Measurements from ENCODE around the gene SLC13A3. TPM values are rescaled to one million over a fixed set of nuclear protein-coding genes. Genes with fewer than 3 reads are reported as not detected.
A peak's percentile ranks its signal among the peaks of the same experiment; 100 is the strongest.

Gene SLC13A3
- total RNA-seq, 1 donor from 2014 or later, result 7.4 TPM

DNA sequence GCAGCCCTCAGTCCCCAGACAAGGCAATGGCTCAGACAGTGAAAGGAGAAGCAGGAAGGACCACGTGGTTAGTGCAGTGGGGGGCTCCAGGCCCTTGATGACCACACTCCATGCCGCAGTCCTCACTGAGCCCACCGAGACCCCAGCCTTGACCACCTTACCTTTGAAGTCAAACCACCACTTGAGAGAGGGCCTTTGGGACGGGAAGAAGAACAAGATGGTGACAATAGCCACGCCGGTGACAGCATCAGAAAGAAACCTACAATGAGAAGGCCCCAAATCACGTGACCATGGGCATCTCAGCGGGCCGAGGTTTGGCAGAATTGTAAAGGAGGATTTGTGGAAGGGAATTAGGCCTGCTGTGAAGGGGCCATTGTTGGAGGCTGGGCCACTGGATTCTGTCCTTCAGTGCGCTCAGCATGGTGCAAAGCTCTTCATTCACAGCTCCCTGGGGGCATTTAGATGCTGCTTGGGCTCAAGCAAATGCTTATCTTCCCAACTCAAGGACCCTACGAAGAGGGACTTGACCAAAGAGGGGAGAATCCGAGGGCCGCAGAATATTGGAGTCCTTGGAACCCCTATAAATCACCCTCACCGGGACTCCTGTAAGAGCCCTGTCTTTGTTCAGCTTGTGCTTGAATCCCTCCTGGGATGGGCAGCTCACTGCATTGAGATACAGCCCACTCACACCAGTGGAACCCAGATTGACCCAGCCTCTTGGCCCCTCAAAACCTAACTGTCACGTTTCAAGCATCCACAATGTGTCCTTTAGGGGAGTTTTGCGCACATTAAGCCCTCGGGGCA lies 67.6 kb downstream of the SLC13A3 start:
- Histone ChIP-seq H2AFZ (replicated peaks) (no peak overlapping the region), H3K79me2 (ENCODE audit: low read depth) (no peaks in the 10 kb centered on the region), H3K27me3 (no peaks in the 10 kb centered on the region), H3K9ac (no peak overlapping the region), H3K4me3 (peak overlapping the region; percentile 35), H4K20me1 (ENCODE audit: low read depth) (no peaks in the 10 kb centered on the region), H3K4me1 (peaks cover 36% of the 10 kb centered on the region), H3K4me2 (peak overlapping the region; percentile 81), H3K36me3 (no peaks in the 10 kb centered on the region), H3K27ac (peak overlapping the region; percentile 70), H3K9me3 (ENCODE audit: low read depth) (no peaks in the 10 kb centered on the region), H3F3A (ENCODE audit: low read depth) (peaks cover 31% of the 10 kb centered on the region)
- Mint-ChIP-seq H3K27ac (peak overlapping the region; percentile 67), H3K4me1 (peaks cover 18% of the 10 kb centered on the region), H3K27me3 (ENCODE audit: insufficient read depth, low read depth) (peaks cover 5% of the 10 kb centered on the region), H3K36me3 (peaks cover 7% of the 10 kb centered on the region), H3K4me3 (peak overlapping the region; percentile 4), H3K9me3 (peaks cover 12% of the 10 kb centered on the region)
- peak; percentile 96 for DNase-seq (ENCODE audit: low spot score)
- TF ChIP-seq EZH2 (IDR thresholded peaks at IDR 0.05) (no peak), EZH2phosphoT487 (IDR thresholded peaks at IDR 0.05) (peak; percentile 59), CTCF (IDR thresholded peaks at IDR 0.05) (no peak)

- Histone ChIP-seq H3K9me3 (ENCODE audit: low read depth) (no peaks in the 10 kb centered on the region), H2AFZ (replicated peaks) (no peak overlapping the region), H3K4me3 (no peak overlapping the region), H3K9ac (no peak overlapping the region), H3K36me3 (no peaks in the 10 kb centered on the region), H3K27ac (peak overlapping the region; percentile 70), H3K4me1 (peaks cover 36% of the 10 kb centered on the region), H4K20me1 (ENCODE audit: low read depth) (no peaks in the 10 kb centered on the region), H3K79me2 (ENCODE audit: low read depth) (no peaks in the 10 kb centered on the region), H3F3A (ENCODE audit: low read depth) (peaks cover 31% of the 10 kb centered on the region), H3K4me2 (peak overlapping the region; percentile 81), H3K27me3 (no peaks in the 10 kb centered on the region)
- peak overlapping the region; percentile 70 for H3K27ac Mint-ChIP-seq
- no peak overlapping the region for H3K4me3 Mint-ChIP-seq
- TF ChIP-seq CTCF (IDR thresholded peaks at IDR 0.05) (no peak), EZH2phosphoT487 (IDR thresholded peaks at IDR 0.05) (no peak), EZH2 (IDR thresholded peaks at IDR 0.05) (no peak)
- H3K27me3 Mint-ChIP-seq (ENCODE audit: insufficient read depth, low read depth), result peaks cover 5% of the 10 kb centered on the region
- H3K4me1 Mint-ChIP-seq, result peaks cover 18% of the 10 kb centered on the region
- DNase-seq (ENCODE audit: low spot score), result no peak
- peaks cover 7% of the 10 kb centered on the region for H3K36me3 Mint-ChIP-seq
- peaks cover 12% of the 10 kb centered on the region for H3K9me3 Mint-ChIP-seq
These were observed 68.6 kb downstream of the SLC13A3 start for GRCh38 chr20:46582648-46583047.

GRCh38 chr20:46581391-46581790 lies 69.9 kb downstream of the SLC13A3 start:
- Histone ChIP-seq H3K9ac (no peak overlapping the region), H3K4me3 (no peak overlapping the region), H3K4me1 (peaks cover 27% of the 10 kb centered on the region), H2AFZ (replicated peaks) (no peak overlapping the region), H4K20me1 (ENCODE audit: low read depth) (no peaks in the 10 kb centered on the region), H3K79me2 (ENCODE audit: low read depth) (no peaks in the 10 kb centered on the region), H3F3A (ENCODE audit: low read depth) (peaks cover 31% of the 10 kb centered on the region), H3K27ac (no peak overlapping the region), H3K9me3 (ENCODE audit: low read depth) (no peaks in the 10 kb centered on the region), H3K27me3 (no peaks in the 10 kb centered on the region), H3K4me2 (no peak overlapping the region), H3K36me3 (no peaks in the 10 kb centered on the region)
- H3K27me3 Mint-ChIP-seq (ENCODE audit: insufficient read depth, low read depth), result peaks cover 5% of the 10 kb centered on the region
- DNase-seq (ENCODE audit: low spot score), result no peak
- H3K4me3 Mint-ChIP-seq, result no peak overlapping the region
- H3K9me3 Mint-ChIP-seq, result peaks cover 12% of the 10 kb centered on the region
- peaks cover 18% of the 10 kb centered on the region for H3K4me1 Mint-ChIP-seq
- TF ChIP-seq EZH2 (IDR thresholded peaks at IDR 0.05) (no peak), CTCF (IDR thresholded peaks at IDR 0.05) (no peak), EZH2phosphoT487 (IDR thresholded peaks at IDR 0.05) (no peak)
- peaks cover 7% of the 10 kb centered on the region for H3K36me3 Mint-ChIP-seq
- no peak overlapping the region for H3K27ac Mint-ChIP-seq

Data from neural progenitor cell (in vitro differentiated cells).